SK-N-SH treated with all-trans-retinoic acid at 6 μM for 48 hours (cell line): ENCODE data around the gene CFAP74.
"Not testable (repeated sequence)": the region's sequence is repeated elsewhere in the genome, so short reads cannot be mapped to it uniquely, and the experiment has no call there.

Source experiments
- ATAC-seq: fragments of 200-7000 bp; cut with Tn5 transposase; 3 replicates; pipeline ENCODE4 v1.9.1; 2020; ENCODE audit warnings: mild to moderate bottlenecking, moderate library complexity
- ARNTL ChIP-seq: fragments of 450-650 bp; formaldehyde crosslinking; IDR thresholded peaks from 2 replicates; pipeline ENCODE4 v1.5.0; 2020; ENCODE audit warnings: low read depth, mild to moderate bottlenecking, moderate library complexity, borderline replicate concordance
- CSDC2 ChIP-seq: fragments of 250-450 bp; sonication (Bioruptor Pico); IDR thresholded peaks from 2 replicates; pipeline ENCODE4 v1.5.0; 2020; ENCODE audit warnings: mild to moderate bottlenecking, moderate library complexity
- ESRRG ChIP-seq: fragments of 250-450 bp; sonication (Bioruptor Pico); IDR thresholded peaks from 2 replicates; pipeline ENCODE4 v1.6.1; 2021; ENCODE audit warnings: mild to moderate bottlenecking
- GLIS3 ChIP-seq: fragments of 250-450 bp; sonication (Bioruptor Pico); IDR thresholded peaks from 2 replicates; pipeline ENCODE4 v1.5.0; 2020; ENCODE audit warnings: mild to moderate bottlenecking, moderate library complexity
- ISL1 ChIP-seq: fragments of 250-450 bp; sonication (Bioruptor Pico); IDR thresholded peaks from 2 replicates; pipeline ENCODE4 v2.1.2; 2022; ENCODE audit warnings: mild to moderate bottlenecking, moderate library complexity
- OSR1 ChIP-seq: fragments of 250-450 bp; sonication (Bioruptor Pico); IDR thresholded peaks from 2 replicates; pipeline ENCODE4 v1.8.0; 2022; ENCODE audit warnings: moderate library complexity, mild to moderate bottlenecking, inconsistent platforms
- PPARA ChIP-seq: fragments of 250-450 bp; sonication (Bioruptor Pico); IDR thresholded peaks from 2 replicates; pipeline ENCODE4 v1.5.0; 2020; ENCODE audit warnings: mild to moderate bottlenecking, borderline replicate concordance
- RARB ChIP-seq: fragments of 250-450 bp; sonication (Bioruptor Pico); IDR thresholded peaks from 2 replicates; pipeline ENCODE4 v1.8.0; 2021; ENCODE audit warnings: mild to moderate bottlenecking, moderate library complexity
- SNAI2 ChIP-seq: fragments of 250-450 bp; sonication (Bioruptor Pico); IDR thresholded peaks from 2 replicates; pipeline ENCODE4 v1.5.0; 2020; ENCODE audit warnings: mild to moderate bottlenecking, moderate library complexity
- TCF4 ChIP-seq: fragments of 250-450 bp; sonication (Bioruptor Pico); IDR thresholded peaks from 2 replicates; pipeline ENCODE4 v1.8.0; 2021; ENCODE audit warnings: mild to moderate bottlenecking, moderate library complexity, borderline replicate concordance
- ZC3H10 ChIP-seq: fragments of 250-450 bp; sonication (Bioruptor Pico); IDR thresholded peaks from 2 replicates; pipeline ENCODE4 v1.5.1; 2021; ENCODE audit warnings: mild to moderate bottlenecking, moderate library complexity
- ZFP3 ChIP-seq: fragments of 250-450 bp; sonication (Bioruptor Pico); IDR thresholded peaks from 2 replicates; pipeline ENCODE4 v1.5.0; 2020; ENCODE audit warnings: mild to moderate bottlenecking, moderate library complexity
- ZFP30 ChIP-seq: fragments of 450-650 bp; formaldehyde crosslinking; IDR thresholded peaks from 2 replicates; pipeline ENCODE4 v1.5.0; 2022; ENCODE audit warnings: mild to moderate bottlenecking, moderate library complexity
- ZNF565 ChIP-seq: fragments of 450-650 bp; formaldehyde crosslinking; conservative IDR thresholded peaks from 2 replicates; pipeline ENCODE4 v1.5.0; 2020; ENCODE audit warnings: low read depth, mild to moderate bottlenecking, moderate library complexity
- ZNF70 ChIP-seq: fragments of 450-650 bp; formaldehyde crosslinking; IDR thresholded peaks from 2 replicates; pipeline ENCODE4 v1.5.0; 2020; ENCODE audit warnings: mild to moderate bottlenecking, moderate library complexity
- ZNF8 ChIP-seq: fragments of 450-650 bp; formaldehyde crosslinking; IDR thresholded peaks from 2 replicates; pipeline ENCODE4 v1.5.0; 2020; ENCODE audit warnings: mild to moderate bottlenecking, moderate library complexity
- TF ChIP-seq, protein P1 (sequence below): fragments of 250-450 bp; sonication (Bioruptor Pico); IDR thresholded peaks from 2 replicates; pipeline ENCODE4 v1.8.0; 2021; ENCODE audit warnings: low read depth, mild to moderate bottlenecking, moderate library complexity, borderline replicate concordance
- TF ChIP-seq, protein P2 (sequence below): fragments of 250-450 bp; sonication (Bioruptor Pico); IDR thresholded peaks from 2 replicates; pipeline ENCODE4 v1.5.0; 2020; ENCODE audit warnings: mild to moderate bottlenecking, moderate library complexity
- TF ChIP-seq, protein P3 (sequence below): fragments of 250-450 bp; sonication (Bioruptor Pico); IDR thresholded peaks from 2 replicates; pipeline ENCODE4 v1.8.0; 2020; ENCODE audit warnings: mild to moderate bottlenecking, moderate library complexity, borderline replicate concordance

CFAP74 gene

DNA sequence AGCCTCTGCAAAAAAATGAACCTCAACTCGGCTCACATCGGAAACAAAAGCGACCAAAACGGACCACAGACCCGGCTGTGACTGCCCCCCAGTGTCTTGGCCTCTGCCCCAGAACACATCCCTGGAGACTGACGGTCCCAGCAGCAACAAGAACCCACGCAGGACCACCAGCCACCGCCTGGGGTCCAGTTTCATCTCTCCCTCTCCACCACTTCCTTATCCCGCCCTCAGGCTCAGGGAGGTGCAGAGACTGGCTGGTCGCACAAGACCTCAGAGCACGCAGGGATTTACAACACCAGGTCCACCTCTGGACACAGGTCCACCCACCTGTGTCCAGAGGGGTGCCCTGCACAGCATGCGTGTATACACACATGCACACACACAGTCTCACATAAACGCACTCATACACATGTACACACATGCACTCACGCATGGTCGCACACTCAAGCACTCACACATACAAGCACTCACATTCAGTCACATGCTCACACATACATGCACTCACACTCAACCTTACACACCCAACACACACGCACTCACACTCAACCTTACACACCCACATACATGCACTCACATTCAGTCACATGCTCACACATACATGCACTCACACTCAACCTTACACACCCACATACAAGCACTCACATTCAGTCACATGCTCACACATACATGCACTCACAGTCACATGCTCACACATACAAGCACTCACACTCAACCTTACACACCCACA, 65.9 kb downstream of the CFAP74 start (continued):
- no peak for TF ChIP-seq ZNF8 (CRISPR knock-in tag)

DNA sequence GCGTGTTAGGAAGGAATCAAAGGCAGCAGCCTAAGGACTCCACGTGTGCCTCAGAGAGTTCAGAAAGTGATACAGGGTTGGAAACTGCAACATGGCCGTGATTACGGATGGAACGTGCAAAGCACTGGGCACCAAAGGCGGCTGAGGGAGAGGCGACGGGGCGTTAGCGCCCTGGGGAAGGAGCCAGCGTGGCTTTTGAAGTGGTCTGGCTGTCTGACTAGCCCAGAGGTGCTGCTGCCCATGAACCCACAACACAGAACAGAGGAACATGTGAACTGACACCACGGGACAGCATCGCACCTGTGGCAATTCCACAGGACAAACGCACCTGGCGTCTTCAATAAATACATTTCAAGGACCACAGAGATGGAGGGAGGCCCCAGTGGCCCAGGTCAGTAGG, 66.5 kb downstream of the CFAP74 start:
- TF ChIP-seq PPARA (CRISPR knock-in tag) (no peak), TCF4 (CRISPR knock-in tag) (no peak), RARB (CRISPR knock-in tag) (no peak), ZFP30 (CRISPR knock-in tag) (no peak), OSR1 (no peak), CSDC2 (CRISPR knock-in tag) (no peak), ZNF8 (CRISPR knock-in tag) (no peak)
- TF ChIP-seq, protein P1, sequence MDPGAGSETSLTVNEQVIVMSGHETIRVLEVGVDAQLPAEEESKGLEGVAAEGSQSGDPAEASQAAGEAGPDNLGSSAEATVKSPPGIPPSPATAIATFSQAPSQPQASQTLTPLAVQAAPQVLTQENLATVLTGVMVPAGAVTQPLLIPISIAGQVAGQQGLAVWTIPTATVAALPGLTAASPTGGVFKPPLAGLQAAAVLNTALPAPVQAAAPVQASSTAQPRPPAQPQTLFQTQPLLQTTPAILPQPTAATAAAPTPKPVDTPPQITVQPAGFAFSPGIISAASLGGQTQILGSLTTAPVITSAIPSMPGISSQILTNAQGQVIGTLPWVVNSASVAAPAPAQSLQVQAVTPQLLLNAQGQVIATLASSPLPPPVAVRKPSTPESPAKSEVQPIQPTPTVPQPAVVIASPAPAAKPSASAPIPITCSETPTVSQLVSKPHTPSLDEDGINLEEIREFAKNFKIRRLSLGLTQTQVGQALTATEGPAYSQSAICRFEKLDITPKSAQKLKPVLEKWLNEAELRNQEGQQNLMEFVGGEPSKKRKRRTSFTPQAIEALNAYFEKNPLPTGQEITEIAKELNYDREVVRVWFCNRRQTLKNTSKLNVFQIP, result no peak

DNA sequence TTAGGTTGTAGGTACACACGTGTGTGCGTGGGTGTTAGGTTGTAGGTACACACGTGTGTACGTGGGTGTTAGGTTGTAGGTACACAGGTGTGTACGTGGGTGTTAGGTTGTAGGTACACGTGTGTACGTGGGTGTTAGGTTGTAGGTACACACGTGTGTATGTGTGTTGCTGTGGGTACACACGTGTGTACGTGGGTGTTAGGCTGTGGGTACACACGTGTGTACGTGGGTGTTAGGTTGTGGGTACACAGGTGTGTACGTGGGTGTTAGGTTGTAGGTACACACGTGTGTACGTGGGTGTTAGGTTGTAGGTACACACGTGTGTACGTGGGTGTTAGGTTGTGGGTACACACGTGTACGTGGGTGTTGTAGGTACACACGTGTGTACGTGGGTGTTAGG, 68.7 kb downstream of the CFAP74 start:
- ATAC-seq, result not testable (repeated sequence)

More for the DNA sequence above, 66.5 kb downstream of the CFAP74 start:
- ATAC-seq, result no peak

DNA sequence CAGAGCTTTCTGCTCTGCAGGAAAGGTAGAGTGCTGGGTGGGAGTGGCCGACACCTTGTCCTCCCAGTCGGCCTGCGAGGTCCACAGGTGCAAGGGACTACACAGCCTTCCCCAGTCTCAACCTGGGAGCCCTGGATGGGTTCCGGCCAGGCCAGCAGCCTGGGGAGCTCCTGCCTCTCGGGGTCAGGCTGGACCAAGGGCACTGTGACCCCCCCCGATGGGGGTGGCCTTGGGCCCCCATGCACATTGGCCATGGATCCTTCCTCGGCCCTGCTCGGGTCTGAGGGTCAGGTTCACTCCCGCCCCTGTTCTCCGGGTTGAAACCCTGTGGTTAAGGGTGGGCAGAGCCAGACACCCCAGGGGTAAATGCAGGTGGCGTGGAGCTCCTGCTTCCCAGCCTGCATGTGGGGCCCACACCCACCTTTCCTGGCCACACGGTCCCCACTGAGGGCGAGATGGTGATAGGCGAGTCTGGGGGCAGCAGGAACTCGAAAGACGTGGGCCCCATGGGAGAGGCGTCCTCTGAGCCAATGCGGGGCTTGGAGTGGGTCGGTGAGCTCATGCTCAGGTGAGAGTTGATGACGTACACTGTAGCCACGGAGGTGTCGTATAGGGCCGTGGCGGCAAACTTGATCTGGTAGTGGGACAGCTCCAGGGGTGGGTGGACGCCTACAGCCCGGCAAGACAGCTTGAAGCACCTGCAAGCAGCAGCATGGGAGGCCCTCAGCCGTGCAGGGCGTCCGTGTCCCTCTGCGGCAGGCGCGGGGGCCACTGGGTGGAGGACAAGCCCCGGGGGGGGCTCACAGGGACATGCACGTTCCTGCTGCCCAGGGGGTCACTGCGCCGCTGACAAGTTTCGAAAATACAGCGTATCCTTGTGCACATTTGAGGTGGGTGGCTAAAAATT, 73.7 kb downstream of the CFAP74 start:
- no peak for ATAC-seq
- TF ChIP-seq GLIS3 (CRISPR knock-in tag) (no peak), ESRRG (no peak), PPARA (CRISPR knock-in tag) (no peak), ZC3H10 (CRISPR knock-in tag) (no peak), ARNTL (CRISPR knock-in tag) (no peak), TCF4 (CRISPR knock-in tag) (no peak), SNAI2 (CRISPR knock-in tag) (no peak), OSR1 (no peak), RARB (CRISPR knock-in tag) (no peak), ZNF565 (CRISPR knock-in tag) (no peak)
- TF ChIP-seq, protein P2, sequence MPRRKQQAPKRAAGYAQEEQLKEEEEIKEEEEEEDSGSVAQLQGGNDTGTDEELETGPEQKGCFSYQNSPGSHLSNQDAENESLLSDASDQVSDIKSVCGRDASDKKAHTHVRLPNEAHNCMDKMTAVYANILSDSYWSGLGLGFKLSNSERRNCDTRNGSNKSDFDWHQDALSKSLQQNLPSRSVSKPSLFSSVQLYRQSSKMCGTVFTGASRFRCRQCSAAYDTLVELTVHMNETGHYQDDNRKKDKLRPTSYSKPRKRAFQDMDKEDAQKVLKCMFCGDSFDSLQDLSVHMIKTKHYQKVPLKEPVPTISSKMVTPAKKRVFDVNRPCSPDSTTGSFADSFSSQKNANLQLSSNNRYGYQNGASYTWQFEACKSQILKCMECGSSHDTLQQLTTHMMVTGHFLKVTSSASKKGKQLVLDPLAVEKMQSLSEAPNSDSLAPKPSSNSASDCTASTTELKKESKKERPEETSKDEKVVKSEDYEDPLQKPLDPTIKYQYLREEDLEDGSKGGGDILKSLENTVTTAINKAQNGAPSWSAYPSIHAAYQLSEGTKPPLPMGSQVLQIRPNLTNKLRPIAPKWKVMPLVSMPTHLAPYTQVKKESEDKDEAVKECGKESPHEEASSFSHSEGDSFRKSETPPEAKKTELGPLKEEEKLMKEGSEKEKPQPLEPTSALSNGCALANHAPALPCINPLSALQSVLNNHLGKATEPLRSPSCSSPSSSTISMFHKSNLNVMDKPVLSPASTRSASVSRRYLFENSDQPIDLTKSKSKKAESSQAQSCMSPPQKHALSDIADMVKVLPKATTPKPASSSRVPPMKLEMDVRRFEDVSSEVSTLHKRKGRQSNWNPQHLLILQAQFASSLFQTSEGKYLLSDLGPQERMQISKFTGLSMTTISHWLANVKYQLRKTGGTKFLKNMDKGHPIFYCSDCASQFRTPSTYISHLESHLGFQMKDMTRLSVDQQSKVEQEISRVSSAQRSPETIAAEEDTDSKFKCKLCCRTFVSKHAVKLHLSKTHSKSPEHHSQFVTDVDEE, result no peak
- TF ChIP-seq, protein P3, sequence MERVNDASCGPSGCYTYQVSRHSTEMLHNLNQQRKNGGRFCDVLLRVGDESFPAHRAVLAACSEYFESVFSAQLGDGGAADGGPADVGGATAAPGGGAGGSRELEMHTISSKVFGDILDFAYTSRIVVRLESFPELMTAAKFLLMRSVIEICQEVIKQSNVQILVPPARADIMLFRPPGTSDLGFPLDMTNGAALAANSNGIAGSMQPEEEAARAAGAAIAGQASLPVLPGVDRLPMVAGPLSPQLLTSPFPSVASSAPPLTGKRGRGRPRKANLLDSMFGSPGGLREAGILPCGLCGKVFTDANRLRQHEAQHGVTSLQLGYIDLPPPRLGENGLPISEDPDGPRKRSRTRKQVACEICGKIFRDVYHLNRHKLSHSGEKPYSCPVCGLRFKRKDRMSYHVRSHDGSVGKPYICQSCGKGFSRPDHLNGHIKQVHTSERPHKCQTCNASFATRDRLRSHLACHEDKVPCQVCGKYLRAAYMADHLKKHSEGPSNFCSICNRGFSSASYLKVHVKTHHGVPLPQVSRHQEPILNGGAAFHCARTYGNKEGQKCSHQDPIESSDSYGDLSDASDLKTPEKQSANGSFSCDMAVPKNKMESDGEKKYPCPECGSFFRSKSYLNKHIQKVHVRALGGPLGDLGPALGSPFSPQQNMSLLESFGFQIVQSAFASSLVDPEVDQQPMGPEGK (CRISPR knock-in tag), result no peak
- TF ChIP-seq, protein P1, result no peak

DNA sequence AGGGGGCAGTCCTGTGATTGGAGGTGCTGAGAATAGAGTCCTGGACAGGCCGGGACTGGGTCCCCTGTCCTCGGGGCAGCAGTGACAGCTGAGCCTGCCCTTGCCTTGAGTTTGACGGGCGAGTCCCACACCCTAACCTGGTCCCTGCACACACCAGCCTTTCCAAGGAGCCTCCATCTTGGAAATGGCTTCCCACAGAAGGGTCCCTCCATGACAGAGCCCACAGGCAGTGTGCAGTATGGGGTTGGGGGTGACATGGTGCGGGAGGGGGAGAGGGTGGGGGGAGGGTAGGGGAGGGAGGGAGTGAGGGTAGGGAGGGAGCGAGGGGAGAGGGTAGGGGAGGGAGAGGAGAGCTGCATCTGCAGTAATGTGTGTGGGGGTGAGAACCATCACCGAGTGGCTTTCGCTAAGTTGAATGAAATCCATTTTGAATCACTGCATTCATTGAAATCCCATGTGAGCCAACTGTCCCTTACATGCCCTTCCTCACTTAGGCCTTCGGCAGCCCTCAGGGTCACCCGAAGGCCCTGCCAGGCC, 74.4 kb downstream of the CFAP74 start:
- ATAC-seq, result no peak
- TF ChIP-seq, protein P2, result no peak
- TF ChIP-seq SNAI2 (CRISPR knock-in tag) (no peak), ZFP3 (CRISPR knock-in tag) (no peak), ZNF8 (CRISPR knock-in tag) (no peak), ZNF70 (CRISPR knock-in tag) (no peak), ISL1 (CRISPR knock-in tag) (no peak), ESRRG (no peak), ZNF565 (CRISPR knock-in tag) (no peak), TCF4 (CRISPR knock-in tag) (no peak), RARB (CRISPR knock-in tag) (no peak)
